Measurements from ENCODE around the gene CHID1. TPM values are rescaled to one million over a fixed set of nuclear protein-coding genes. Genes with fewer than 3 reads are reported as not detected.

The CHID1 gene
- total RNA-seq, 1 donor from 2014 or later: 56.6 TPM

DNA sequence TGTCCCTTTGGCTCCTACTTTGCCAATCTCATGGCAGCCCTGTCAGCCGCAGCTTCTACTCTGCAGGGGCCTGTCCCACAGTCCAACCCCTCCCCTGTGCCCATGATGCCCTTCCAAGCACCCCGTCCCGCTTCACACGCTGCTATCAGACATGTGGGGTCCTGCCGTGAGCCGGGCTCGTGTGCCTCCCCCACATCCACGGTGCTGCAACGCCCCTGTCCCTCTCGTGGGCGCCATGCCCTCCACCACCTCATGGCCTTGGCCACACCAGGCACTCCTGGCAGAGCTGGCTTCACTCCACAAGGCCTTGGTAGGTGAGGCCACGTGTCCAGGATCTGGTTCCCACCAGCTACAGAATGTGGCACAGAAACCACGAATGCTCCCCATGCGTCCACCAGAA lies 23.0 kb downstream of the CHID1 start:
- Histone ChIP-seq H4K20me1 (ENCODE audit: low read depth) (peaks cover 21% of the 10 kb centered on the region), H3F3A (ENCODE audit: low read depth) (no peaks in the 10 kb centered on the region), H3K27me3 (no peaks in the 10 kb centered on the region), H3K4me2 (no peak overlapping the region), H3K27ac (no peak overlapping the region), H3K4me3 (no peak overlapping the region), H3K79me2 (ENCODE audit: low read depth) (no peaks in the 10 kb centered on the region), H3K4me1 (peaks cover 13% of the 10 kb centered on the region), H3K36me3 (no peaks in the 10 kb centered on the region), H2AFZ (replicated peaks) (no peak overlapping the region), H3K9me3 (ENCODE audit: low read depth) (no peaks in the 10 kb centered on the region), H3K9ac (no peak overlapping the region)
- peaks cover 8% of the 10 kb centered on the region for H3K27me3 Mint-ChIP-seq (ENCODE audit: insufficient read depth, low read depth)
- no peak overlapping the region for H3K27ac Mint-ChIP-seq
- no peaks in the 10 kb centered on the region for H3K9me3 Mint-ChIP-seq
- peaks cover 2% of the 10 kb centered on the region for H3K4me1 Mint-ChIP-seq
- H3K36me3 Mint-ChIP-seq: peaks cover 8% of the 10 kb centered on the region
- no peak overlapping the region for H3K4me3 Mint-ChIP-seq
- DNase-seq (ENCODE audit: low spot score): no peak
- TF ChIP-seq EZH2 (IDR thresholded peaks at IDR 0.05) (no peak), CTCF (IDR thresholded peaks at IDR 0.05) (no peak), EZH2phosphoT487 (IDR thresholded peaks at IDR 0.05) (no peak)

GRCh38 chr11:886568-886967 lies 24.0 kb downstream of the CHID1 start:
- H3K79me2 ChIP-seq (ENCODE audit: low read depth): no peaks in the 10 kb centered on the region
- no peak overlapping the region for H3K4me2 ChIP-seq
- no peak overlapping the region for H2AFZ ChIP-seq (replicated peaks)
- no peaks in the 10 kb centered on the region for H3K9me3 Mint-ChIP-seq
- H3K27me3 ChIP-seq: no peaks in the 10 kb centered on the region
- no peak for TF ChIP-seq EZH2phosphoT487 (IDR thresholded peaks at IDR 0.05)
- TF ChIP-seq EZH2 (IDR thresholded peaks at IDR 0.05): no peak
- TF ChIP-seq CTCF (IDR thresholded peaks at IDR 0.05): no peak
- H4K20me1 ChIP-seq (ENCODE audit: low read depth): peaks cover 20% of the 10 kb centered on the region
- no peak overlapping the region for H3K9ac ChIP-seq
- H3K4me3 Mint-ChIP-seq: no peak overlapping the region
- no peaks in the 10 kb centered on the region for H3F3A ChIP-seq (ENCODE audit: low read depth)
- no peak overlapping the region for H3K27ac Mint-ChIP-seq
- H3K36me3 Mint-ChIP-seq: peaks cover 15% of the 10 kb centered on the region
- H3K27me3 Mint-ChIP-seq (ENCODE audit: insufficient read depth, low read depth): peaks cover 5% of the 10 kb centered on the region
- no peaks in the 10 kb centered on the region for H3K9me3 ChIP-seq (ENCODE audit: low read depth)
- H3K27ac ChIP-seq: no peak overlapping the region
- no peaks in the 10 kb centered on the region for H3K36me3 ChIP-seq
- peaks cover 2% of the 10 kb centered on the region for H3K4me1 Mint-ChIP-seq
- no peak overlapping the region for H3K4me3 ChIP-seq
- DNase-seq (ENCODE audit: low spot score): no peak
- peaks cover 12% of the 10 kb centered on the region for H3K4me1 ChIP-seq

DNA sequence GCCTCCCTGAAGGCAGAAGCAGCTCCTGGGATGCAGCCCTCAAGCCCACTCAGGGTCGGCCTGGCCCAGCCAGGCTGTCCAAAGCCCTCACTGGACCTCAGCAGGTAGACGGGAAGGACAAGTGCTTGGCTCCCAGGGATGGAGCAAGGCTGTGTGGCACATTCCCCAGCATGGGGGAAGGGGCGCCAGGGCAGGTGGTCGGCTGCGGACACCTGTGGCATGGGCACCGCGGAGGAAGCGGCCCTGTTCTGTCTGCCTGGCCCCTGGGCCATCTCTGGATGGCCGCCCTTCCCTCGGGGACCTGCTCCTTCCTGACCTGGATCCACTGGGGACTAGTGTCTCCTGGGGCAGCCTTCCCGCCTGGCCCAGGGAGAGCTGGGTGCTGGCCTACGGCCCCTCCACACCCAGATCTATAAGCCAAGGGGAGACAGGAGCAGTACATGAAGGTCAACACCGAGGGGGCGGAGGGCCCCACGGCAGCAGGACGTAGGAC lies 26.0 kb downstream of the CHID1 start:
- H3F3A ChIP-seq (ENCODE audit: low read depth): no peaks in the 10 kb centered on the region
- no peak for DNase-seq (ENCODE audit: low spot score)
- Mint-ChIP-seq H3K27ac (no peak overlapping the region), H3K27me3 (ENCODE audit: insufficient read depth, low read depth) (peaks cover 2% of the 10 kb centered on the region), H3K4me3 (no peak overlapping the region), H3K9me3 (no peaks in the 10 kb centered on the region), H3K4me1 (peaks cover 2% of the 10 kb centered on the region), H3K36me3 (peaks cover 19% of the 10 kb centered on the region)
- no peaks in the 10 kb centered on the region for H3K79me2 ChIP-seq (ENCODE audit: low read depth)
- H3K4me2 ChIP-seq: no peak overlapping the region
- H3K4me1 ChIP-seq: no peaks in the 10 kb centered on the region
- H3K27ac ChIP-seq: no peak overlapping the region
- H3K9me3 ChIP-seq (ENCODE audit: low read depth): no peaks in the 10 kb centered on the region
- H3K27me3 ChIP-seq: no peaks in the 10 kb centered on the region
- H4K20me1 ChIP-seq (ENCODE audit: low read depth): peaks cover 2% of the 10 kb centered on the region
- H3K4me3 ChIP-seq: no peak overlapping the region
- TF ChIP-seq EZH2 (IDR thresholded peaks at IDR 0.05) (no peak), CTCF (IDR thresholded peaks at IDR 0.05) (no peak), EZH2phosphoT487 (IDR thresholded peaks at IDR 0.05) (no peak)
- H2AFZ ChIP-seq (replicated peaks): no peak overlapping the region
- no peaks in the 10 kb centered on the region for H3K36me3 ChIP-seq
- no peak overlapping the region for H3K9ac ChIP-seq
